Measurements from ENCODE around the gene NAP1L1.

Gene NAP1L1

GRCh38 chr12:76040461-76040860, 44.0 kb downstream of the NAP1L1 start:
- Histone ChIP-seq H3K9me3 (ENCODE audit: insufficient read depth, low read length, severe bottlenecking) (no peaks in the 10 kb centered on the region), H4K20me1 (ENCODE audit: insufficient read depth, low read length) (0 out of 2 replicates have a peak, but pooled peaks cover 3% of the 10 kb centered on the region)
- TF ChIP-seq EZH2 (IDR thresholded peaks at IDR 0.05; ENCODE audit: borderline replicate concordance, low read depth, low read length, severe bottlenecking) (no peak), CTCF (IDR thresholded peaks at IDR 0.05; ENCODE audit: borderline replicate concordance, extremely low read depth, low read length, poor library complexity, severe bottlenecking) (no peak)

GRCh38 chr12:76038176-76038575, 46.3 kb downstream of the NAP1L1 start:
- no peak overlapping the region for H2AFZ ChIP-seq (ENCODE audit: low read depth, low read length)
- H4K20me1 ChIP-seq (ENCODE audit: insufficient read depth, low read length) = 0 out of 2 replicates have a peak, but pooled peaks cover 3% of the 10 kb centered on the region
- H3K4me2 ChIP-seq (ENCODE audit: insufficient read depth, low read length) = no peak overlapping the region
- no peak overlapping the region for H3K9ac ChIP-seq (ENCODE audit: low read depth, low read length)
- H3K27ac ChIP-seq (ENCODE audit: low read length) = no peak overlapping the region
- TF ChIP-seq EZH2 (IDR thresholded peaks at IDR 0.05; ENCODE audit: borderline replicate concordance, low read depth, low read length, severe bottlenecking) = no peak
- no peak for TF ChIP-seq CTCF (IDR thresholded peaks at IDR 0.05; ENCODE audit: borderline replicate concordance, extremely low read depth, low read length, poor library complexity, severe bottlenecking)
- DNase-seq = no peak
- no peaks in the 10 kb centered on the region for H3K27me3 ChIP-seq (ENCODE audit: insufficient read depth, low read length, poor library complexity)
- H3K36me3 ChIP-seq (ENCODE audit: insufficient read depth, low read length) = no peaks in the 10 kb centered on the region
- H3K79me2 ChIP-seq (ENCODE audit: insufficient read depth, low read length) = no peaks in the 10 kb centered on the region
- no peaks in the 10 kb centered on the region for H3K4me1 ChIP-seq (ENCODE audit: insufficient read depth, low read length)
- H3K9me3 ChIP-seq (ENCODE audit: insufficient read depth, low read length, severe bottlenecking) = no peaks in the 10 kb centered on the region
- ATAC-seq (ENCODE audit: insufficient read depth, low read depth) = no peak
- H3K4me3 ChIP-seq (ENCODE audit: low read depth in 1 of 2, low read length in 2 of 2) = no peak overlapping the region

More at GRCh38 chr12:76040461-76040860, 44.0 kb downstream of the NAP1L1 start:
- Histone ChIP-seq H3K4me2 (ENCODE audit: insufficient read depth, low read length) (no peak overlapping the region), H3K36me3 (ENCODE audit: insufficient read depth, low read length) (peaks cover 9% of the 10 kb centered on the region; the same call in 1 of the 2 replicates), H3K9ac (ENCODE audit: low read depth, low read length) (no peak overlapping the region), H3K4me3 (ENCODE audit: low read depth in 1 of 2, low read length in 2 of 2) (no peak overlapping the region), H3K79me2 (ENCODE audit: insufficient read depth, low read length) (no peaks in the 10 kb centered on the region), H2AFZ (ENCODE audit: low read depth, low read length) (no peak overlapping the region), H3K27me3 (ENCODE audit: insufficient read depth, low read length, poor library complexity) (no peaks in the 10 kb centered on the region), H3K4me1 (ENCODE audit: insufficient read depth, low read length) (no peaks in the 10 kb centered on the region), H3K27ac (ENCODE audit: low read length) (no peak overlapping the region)
- ATAC-seq (ENCODE audit: insufficient read depth, low read depth) (no peak), DNase-seq (no peak)

- no peak overlapping the region for H2AFZ ChIP-seq (ENCODE audit: low read depth, low read length)
- 0 out of 2 replicates have a peak, but pooled peaks cover 3% of the 10 kb centered on the region for H4K20me1 ChIP-seq (ENCODE audit: insufficient read depth, low read length)
- DNase-seq (peak; percentile 50), ATAC-seq (ENCODE audit: insufficient read depth, low read depth) (peak; percentile 87)
- peaks cover 4% of the 10 kb centered on the region for H3K4me1 ChIP-seq (ENCODE audit: insufficient read depth, low read length)
- no peak overlapping the region for H3K9ac ChIP-seq (ENCODE audit: low read depth, low read length)
- H3K27ac ChIP-seq (ENCODE audit: low read length) = no peak overlapping the region
- H3K4me3 ChIP-seq (ENCODE audit: low read depth in 1 of 2, low read length in 2 of 2) = no peak overlapping the region
- H3K36me3 ChIP-seq (ENCODE audit: insufficient read depth, low read length) = no peaks in the 10 kb centered on the region
- no peaks in the 10 kb centered on the region for H3K79me2 ChIP-seq (ENCODE audit: insufficient read depth, low read length)
- no peak overlapping the region for H3K4me2 ChIP-seq (ENCODE audit: insufficient read depth, low read length)
- TF ChIP-seq CTCF (IDR thresholded peaks at IDR 0.05; ENCODE audit: borderline replicate concordance, extremely low read depth, low read length, poor library complexity, severe bottlenecking) = peak; percentile 95
- no peak for TF ChIP-seq EZH2 (IDR thresholded peaks at IDR 0.05; ENCODE audit: borderline replicate concordance, low read depth, low read length, severe bottlenecking)
- no peaks in the 10 kb centered on the region for H3K27me3 ChIP-seq (ENCODE audit: insufficient read depth, low read length, poor library complexity)
- H3K9me3 ChIP-seq (ENCODE audit: insufficient read depth, low read length, severe bottlenecking) = no peaks in the 10 kb centered on the region
These were observed 47.1 kb downstream of the NAP1L1 start for GRCh38 chr12:76037130-76038103.
